Endothelial cell of umbilical vein (primary cell): ENCODE results near the gene ENOX2.

Experiments
- CTCF ChIP-seq, 2 donors: IDR thresholded peaks; 1 replicate in 1 of 2; 2 replicates in 1 of 2; pipeline ENCODE4 v1.5.1; 2011; ENCODE audit warnings: low read length in 2 of 2, mild to moderate bottlenecking in 2 of 2, moderate library complexity in 2 of 2, control low read depth in 1 of 2, inconsistent platforms in 1 of 2, low read depth in 1 of 2; ENCODE audit not compliant: insufficient read depth in 1 of 2; ENCODE audit errors: extremely low read depth in 1 of 2
- GATA2 ChIP-seq: IDR thresholded peaks from 2 replicates; pipeline ENCODE4 v1.7.0; 2011; ENCODE audit warnings: low read depth, mild to moderate bottlenecking, moderate library complexity, mixed read lengths, low read length; ENCODE audit not compliant: insufficient read length, insufficient read depth
- MYC ChIP-seq: IDR thresholded peaks from one replicate; pipeline ENCODE4 v1.6.1; 2011; ENCODE audit warnings: mild to moderate bottlenecking, low read depth, low read length
- POLR2A ChIP-seq: IDR thresholded peaks from 2 replicates; pipeline ENCODE4 v1.6.1; 2012; ENCODE audit warnings: low read depth, mild to moderate bottlenecking, control low read depth, low read length

GRCh38 chrX:130728208-130728607 is 174.8 kb downstream of the ENOX2 start:
- no peak for TF ChIP-seq CTCF (IDR thresholded peaks at IDR 0.05; ENCODE audit: extremely low read depth in 1 of 2, insufficient read depth in 1 of 2, low read depth in 1 of 2, low read length in 2 of 2)
- TF ChIP-seq POLR2A, result no peak
- no peak for TF ChIP-seq GATA2
- no peak for TF ChIP-seq MYC
